Brain microvascular endothelial cell (primary cell): Measurements from ENCODE around the gene PGK1.
"Not testable (repeated sequence)": the region's sequence is repeated elsewhere in the genome, so short reads cannot be mapped to it uniquely, and the experiment has no call there.

Experiments used
- DNase-seq: peaks from one replicate; pipeline ENCODE4 v3.0.0-alpha.2; 2020
- H3K27ac ChIP-seq: fragments of 250-450 bp; sonication (Bioruptor Pico); 2 replicates; pipeline ENCODE4 v1.5.1; 2020; ENCODE audit warnings: mild to moderate bottlenecking, moderate library complexity
- H3K27me3 ChIP-seq: fragments of 250-450 bp; sonication (Bioruptor Pico); replicated peaks from 2 replicates; pipeline ENCODE4 v1.5.1; 2020; ENCODE audit warnings: mild to moderate bottlenecking
- H3K36me3 ChIP-seq: fragments of 250-450 bp; sonication (Bioruptor Pico); replicated peaks from 2 replicates; pipeline ENCODE4 v1.5.1; 2020; ENCODE audit warnings: mild to moderate bottlenecking
- H3K4me3 ChIP-seq: 2 replicates; pipeline ENCODE4 v1.5.1; 2011; ENCODE audit warnings: low read depth, mild to moderate bottlenecking, control low read depth, low read length, moderate library complexity
- in situ Hi-C: cut with HindIII; loops from 2 replicates; pipeline ENCODE4 v1.10.0; 2017; ENCODE audit warnings: low sequenced_read_pairs, low pct_ligation_motif_present
- TF ChIP-seq, protein P1 (sequence below): IDR thresholded peaks from 2 replicates; pipeline ENCODE4 v1.5.1; 2011; ENCODE audit warnings: low read depth, mild to moderate bottlenecking, moderate library complexity, low read length, control low read depth, inconsistent platforms; ENCODE audit errors: missing control alignments

Gene PGK1

GRCh38 chrX:78103623-78104446 lies at the start of gene PGK1:
Gene PGK1 (plus strand): TSS chrX:78104248. CDS start chrX:78104341, 93 bp downstream.
- TF ChIP-seq, protein P1, sequence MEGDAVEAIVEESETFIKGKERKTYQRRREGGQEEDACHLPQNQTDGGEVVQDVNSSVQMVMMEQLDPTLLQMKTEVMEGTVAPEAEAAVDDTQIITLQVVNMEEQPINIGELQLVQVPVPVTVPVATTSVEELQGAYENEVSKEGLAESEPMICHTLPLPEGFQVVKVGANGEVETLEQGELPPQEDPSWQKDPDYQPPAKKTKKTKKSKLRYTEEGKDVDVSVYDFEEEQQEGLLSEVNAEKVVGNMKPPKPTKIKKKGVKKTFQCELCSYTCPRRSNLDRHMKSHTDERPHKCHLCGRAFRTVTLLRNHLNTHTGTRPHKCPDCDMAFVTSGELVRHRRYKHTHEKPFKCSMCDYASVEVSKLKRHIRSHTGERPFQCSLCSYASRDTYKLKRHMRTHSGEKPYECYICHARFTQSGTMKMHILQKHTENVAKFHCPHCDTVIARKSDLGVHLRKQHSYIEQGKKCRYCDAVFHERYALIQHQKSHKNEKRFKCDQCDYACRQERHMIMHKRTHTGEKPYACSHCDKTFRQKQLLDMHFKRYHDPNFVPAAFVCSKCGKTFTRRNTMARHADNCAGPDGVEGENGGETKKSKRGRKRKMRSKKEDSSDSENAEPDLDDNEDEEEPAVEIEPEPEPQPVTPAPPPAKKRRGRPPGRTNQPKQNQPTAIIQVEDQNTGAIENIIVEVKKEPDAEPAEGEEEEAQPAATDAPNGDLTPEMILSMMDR = no peak
- no peaks in the 10 kb centered on the region for H3K27me3 ChIP-seq
- in situ Hi-C loops = no loop called here
- peak; percentile 96 for DNase-seq
- peak within 1 kb of the TSS; percentile 87 for H3K27ac ChIP-seq
- no peaks in the 10 kb centered on the region for H3K36me3 ChIP-seq
- H3K4me3 ChIP-seq = peak within 1 kb of the TSS; percentile 85

DNA sequence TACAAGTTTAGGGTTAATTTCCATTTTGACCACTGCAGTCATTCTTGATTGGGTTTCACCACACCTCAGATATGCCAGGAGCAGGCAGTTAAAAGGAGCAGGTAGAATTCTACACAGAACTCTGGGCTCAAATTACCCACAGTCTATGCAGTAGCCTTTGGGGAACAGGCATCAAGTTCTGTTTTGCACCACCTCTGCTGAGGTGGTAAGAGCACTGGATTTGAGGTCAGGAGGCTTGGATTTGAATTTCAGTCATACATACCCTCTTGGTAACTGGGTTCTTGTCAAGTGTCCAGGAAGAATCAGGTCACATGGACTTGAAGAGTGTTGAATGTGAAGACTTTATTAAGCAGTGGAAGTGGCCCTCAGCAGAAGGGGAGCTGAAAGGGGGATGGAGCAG lies 40.4 kb upstream of the PGK1 start:
- TF ChIP-seq, protein P1 = no peak
- H3K27me3 ChIP-seq = no peaks in the 10 kb centered on the region
- H3K27ac ChIP-seq = no peak overlapping the region
- in situ Hi-C loops = no loop called here
- no peak for DNase-seq
- no peaks in the 10 kb centered on the region for H3K36me3 ChIP-seq
- H3K4me3 ChIP-seq = no peak overlapping the region

- in situ Hi-C loops = no loop called here
- TF ChIP-seq, protein P1 = no peak
- Histone ChIP-seq H3K27ac (no peak overlapping the region), H3K36me3 (no peaks in the 10 kb centered on the region), H3K4me3 (no peak overlapping the region), H3K27me3 (no peaks in the 10 kb centered on the region)
- no peak for DNase-seq
These were observed 39.9 kb upstream of the PGK1 start for GRCh38 chrX:78064152-78064551.

DNA sequence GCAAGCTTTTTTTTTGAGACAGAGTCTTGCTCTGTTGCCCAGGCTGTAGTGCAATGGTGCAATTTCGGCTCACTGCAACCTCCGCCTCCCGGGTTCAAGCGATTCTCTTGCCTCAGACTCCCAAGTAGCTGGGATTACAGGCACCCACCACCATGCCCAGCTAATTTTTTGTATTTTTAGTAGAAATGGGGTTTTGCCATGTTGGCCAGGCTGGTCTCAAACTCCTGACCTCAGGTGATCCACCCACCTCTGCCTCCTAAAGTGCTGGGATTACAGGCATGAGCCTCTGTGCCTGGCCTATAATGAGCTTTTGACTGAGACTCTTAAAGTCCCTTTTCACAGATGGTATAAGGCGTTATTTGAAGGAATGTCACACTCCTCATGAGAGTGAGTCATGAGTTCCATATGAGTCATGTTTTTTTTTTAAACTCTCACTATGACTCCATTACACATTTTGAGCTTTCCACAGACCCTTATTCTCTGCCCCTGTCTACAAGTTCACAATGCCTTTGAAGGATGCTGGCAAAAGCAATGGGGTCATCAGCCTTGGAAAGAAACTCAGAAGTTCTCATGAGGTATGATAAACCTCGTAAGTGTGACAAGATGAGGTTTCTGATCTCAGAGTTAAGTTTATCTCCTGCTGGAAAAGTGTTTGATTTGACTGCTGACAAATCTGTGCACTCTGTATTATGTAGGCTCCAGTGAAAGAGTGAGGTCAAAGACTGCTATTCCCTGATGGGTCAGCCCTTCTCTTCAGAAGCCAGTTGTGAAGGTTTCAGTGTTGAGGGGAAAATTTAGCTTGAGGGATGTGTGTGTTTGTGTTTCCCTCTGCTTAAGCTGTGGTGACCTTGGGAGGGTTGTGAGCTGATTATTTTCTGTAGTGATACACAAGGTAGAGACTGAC lies 39.1 kb upstream of the PGK1 start:
- H3K27me3 ChIP-seq, in situ Hi-C loops, H3K36me3 ChIP-seq, H3K4me3 ChIP-seq: not testable (repeated sequence)
- DNase-seq = peak; percentile 15
- H3K27ac ChIP-seq = peak overlapping the region; percentile 47

DNA sequence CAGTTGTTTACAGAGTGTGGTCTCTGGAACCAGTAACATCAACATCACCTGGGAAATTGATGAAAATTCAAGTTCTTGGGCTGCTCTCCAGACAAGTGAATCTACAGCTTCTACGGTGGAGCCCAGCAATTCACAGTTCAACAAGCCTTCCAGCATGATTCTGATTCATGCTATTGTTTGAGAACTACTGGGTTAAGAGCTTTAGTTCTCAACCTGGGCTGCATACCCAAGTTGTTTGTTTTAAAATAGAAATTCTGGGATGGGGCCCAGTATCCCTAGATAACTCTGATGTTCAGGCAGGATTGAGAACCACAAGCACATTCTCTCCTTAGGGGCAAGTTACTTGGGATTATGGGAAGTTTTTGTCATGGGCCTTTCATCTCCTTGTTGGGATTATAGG lies 37.9 kb upstream of the PGK1 start:
- Histone ChIP-seq H3K27me3 (no peaks in the 10 kb centered on the region), H3K36me3 (no peaks in the 10 kb centered on the region), H3K27ac (no peak overlapping the region), H3K4me3 (no peak overlapping the region)
- in situ Hi-C loops = no loop called here
- TF ChIP-seq, protein P1 = no peak
- DNase-seq = no peak

GRCh38 chrX:78071331-78071730 lies 32.7 kb upstream of the PGK1 start:
- in situ Hi-C loops = no loop called here
- Histone ChIP-seq H3K27me3 (no peaks in the 10 kb centered on the region), H3K36me3 (no peaks in the 10 kb centered on the region), H3K27ac (no peak overlapping the region), H3K4me3 (no peak overlapping the region)
- no peak for DNase-seq
- TF ChIP-seq, protein P1 = no peak

GRCh38 chrX:78073147-78074077 lies 30.6 kb upstream of the PGK1 start:
- DNase-seq, H3K4me3 ChIP-seq, in situ Hi-C loops: not testable (repeated sequence)

More at GRCh38 chrX:78073147-78074077, 30.6 kb upstream of the PGK1 start:
- not testable (repeated sequence) for H3K36me3 ChIP-seq, H3K27me3 ChIP-seq, H3K27ac ChIP-seq
